ENCODE measurements around the gene ZWILCH. TPM values are rescaled to one million over a fixed set of nuclear protein-coding genes. Genes with fewer than 3 reads are reported as not detected.
A peak's percentile ranks its signal among the peaks of the same experiment; 100 is the strongest.

ZWILCH gene
- total and polyA plus RNA-seq, 2 of the 4 experiments (the other 2 are of a cell fraction): 10.5 to 22.2 TPM

DNA sequence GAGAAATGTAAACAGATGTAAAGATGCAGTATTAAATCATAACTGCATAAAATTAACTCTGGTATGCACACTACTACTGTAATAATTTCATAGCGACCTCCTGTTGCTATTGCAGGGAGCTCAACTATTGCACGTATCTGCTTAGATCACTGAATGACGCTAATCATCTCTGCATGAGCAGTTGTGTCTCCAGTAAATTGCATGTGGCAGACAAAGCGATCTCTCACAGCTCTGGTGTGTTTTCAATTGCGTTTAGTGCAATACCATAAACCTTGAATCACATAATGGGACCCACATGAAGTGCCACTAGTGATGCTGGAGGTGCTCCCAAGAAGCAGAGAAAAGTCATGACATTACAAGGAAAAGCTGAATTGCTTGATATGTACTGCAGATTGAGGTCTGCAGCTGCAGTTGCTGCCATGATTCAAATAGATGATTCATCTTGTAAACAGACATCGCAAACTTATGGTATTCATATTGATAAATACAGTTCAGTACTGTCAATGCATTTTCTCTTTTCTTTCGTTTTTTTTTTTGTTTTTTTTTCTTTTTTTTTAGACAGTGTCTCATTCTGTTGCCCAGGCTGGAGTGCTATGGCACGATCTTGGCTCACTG is 90.9 kb downstream of the ZWILCH start:
- 53% methylated on average over 2 of the region's 8 CpGs; no CpG with 5 or more reads in 1 of the 2 experiments for WGBS, 2 experiments (ENCODE audit: extremely low coverage in 2 of 2, insufficient read length in 1 of 2)

More for the DNA sequence above, 90.9 kb downstream of the ZWILCH start:
- Histone ChIP-seq H3K18ac (ENCODE audit: low read depth, low read length) (no peak overlapping the region), H3K4me3 (ENCODE audit: insufficient read depth, low read depth, low read length) (no peak overlapping the region), H3K9me3 (ENCODE audit: control insufficient read depth, insufficient read depth, low read length) (no peaks in the 10 kb centered on the region), H2BK20ac (ENCODE audit: low read depth, low read length) (no peak overlapping the region), H3K56ac (ENCODE audit: extremely low read depth, insufficient read depth, low read length) (no peak overlapping the region), H4K8ac (ENCODE audit: low read depth in 2 of 2, low read length in 2 of 2) (no peak overlapping the region), H3K4ac (ENCODE audit: low read depth, low read length) (no peak overlapping the region), H3K9me1 (ENCODE audit: insufficient read depth, low read length) (0 out of 2 replicates have a peak, but pooled peaks cover 3% of the 10 kb centered on the region), H3K27ac (ENCODE audit: insufficient read depth, low read length) (no peak overlapping the region), H3K36me3 (ENCODE audit: control insufficient read depth, insufficient read depth, low read length) (no peaks in the 10 kb centered on the region), H2AFZ (replicated peaks; ENCODE audit: low read length, poor library complexity) (no peak overlapping the region), H3K79me1 (ENCODE audit: low read depth in 1 of 2, low read length in 2 of 2) (no peaks in the 10 kb centered on the region), H2BK15ac (ENCODE audit: low read depth, low read length) (no peak overlapping the region), H4K5ac (ENCODE audit: low read depth, low read length) (no peak overlapping the region), H3K23ac (ENCODE audit: low read depth, low read length) (no peak overlapping the region), H2BK120ac (ENCODE audit: low read depth, low read length) (no peak overlapping the region), H3K9ac (ENCODE audit: low read depth, low read length) (no peak overlapping the region), H2AK5ac (ENCODE audit: low read depth, low read length) (no peak overlapping the region), H4K20me1 (ENCODE audit: insufficient read depth, low read length) (no peaks in the 10 kb centered on the region), H3K4me2 (ENCODE audit: low read depth, low read length) (no peak overlapping the region), H2BK5ac (ENCODE audit: low read depth, low read length, poor library complexity, severe bottlenecking) (no peak overlapping the region), H2AK9ac (replicated peaks; ENCODE audit: low read depth, low read length, poor library complexity) (no peak overlapping the region), H4K91ac (ENCODE audit: insufficient read depth, low read depth, low read length) (no peak overlapping the region), H3K27me3 (ENCODE audit: control insufficient read depth, insufficient read depth, low read length) (peaks cover 22% of the 10 kb centered on the region), H3K14ac (replicated peaks; ENCODE audit: low read depth, low read length) (no peak overlapping the region), H3K4me1 (ENCODE audit: control insufficient read depth, insufficient read depth, low read length) (no peaks in the 10 kb centered on the region)
- ATAC-seq (ENCODE audit: low read depth) (no peak; the same call in 1 of the 2 replicates), DNase-seq (peak; percentile 54)
- dilution Hi-C loops (cut with HindIII; ENCODE audit: low sequenced_read_pairs, unreplicated experiment): no loop called here
- intact Hi-C loops (cut with micrococcal nuclease): no loop called here
- no TSS peak for BruUV-seq (replicated peaks)
- in situ Hi-C loops (cut with MboI; ENCODE audit: low sequenced_read_pairs): no loop called here
- CTCF ChIA-PET: interaction anchor here (0.6 kb wide), 1 partner anchor 44 kb away, joined by 4 read pairs; no protein-coding TSS in a partner anchor
- TF ChIP-seq MXI1 (IDR thresholded peaks at IDR 0.05; ENCODE audit: borderline replicate concordance, low read depth, low read length) (no peak), USF2 (IDR thresholded peaks at IDR 0.05; ENCODE audit: low read depth, low read length) (no peak), RAD21 (IDR thresholded peaks at IDR 0.05; ENCODE audit: low read length) (no peak), SMC3 (IDR thresholded peaks at IDR 0.05; ENCODE audit: low read depth, low read length) (no peak), CTCF (conservative IDR thresholded peaks at IDR 0.05; ENCODE audit: low read depth, low read length) (no peak), CHD1 (IDR thresholded peaks at IDR 0.05; ENCODE audit: low read depth, low read length) (no peak), RCOR1 (IDR thresholded peaks at IDR 0.05; ENCODE audit: insufficient replicate concordance, low read length) (no peak), POLR2A (IDR thresholded peaks at IDR 0.05; ENCODE audit: low read depth, low read length) (no peak), MAZ (IDR thresholded peaks at IDR 0.05; ENCODE audit: borderline replicate concordance, low read depth, low read length) (no peak), RFX5 (IDR thresholded peaks at IDR 0.05; ENCODE audit: low read depth, low read length) (no peak), BHLHE40 (IDR thresholded peaks at IDR 0.05; ENCODE audit: low read depth, low read length) (no peak), NFE2L2 (IDR thresholded peaks at IDR 0.05; ENCODE audit: low read depth, low read length) (no peak), FOS (IDR thresholded peaks at IDR 0.05; ENCODE audit: low read depth, low read length) (no peak; the same call in 1 of the 2 replicates), CEBPB (IDR thresholded peaks at IDR 0.05; ENCODE audit: low read depth, low read length) (no peak)
- TF ChIP-seq, protein P1, sequence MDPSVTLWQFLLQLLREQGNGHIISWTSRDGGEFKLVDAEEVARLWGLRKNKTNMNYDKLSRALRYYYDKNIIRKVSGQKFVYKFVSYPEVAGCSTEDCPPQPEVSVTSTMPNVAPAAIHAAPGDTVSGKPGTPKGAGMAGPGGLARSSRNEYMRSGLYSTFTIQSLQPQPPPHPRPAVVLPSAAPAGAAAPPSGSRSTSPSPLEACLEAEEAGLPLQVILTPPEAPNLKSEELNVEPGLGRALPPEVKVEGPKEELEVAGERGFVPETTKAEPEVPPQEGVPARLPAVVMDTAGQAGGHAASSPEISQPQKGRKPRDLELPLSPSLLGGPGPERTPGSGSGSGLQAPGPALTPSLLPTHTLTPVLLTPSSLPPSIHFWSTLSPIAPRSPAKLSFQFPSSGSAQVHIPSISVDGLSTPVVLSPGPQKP (IDR thresholded peaks at IDR 0.05; ENCODE audit: borderline replicate concordance, low read depth, low read length): no peak
- POLR2A ChIA-PET (ENCODE audit: unreplicated experiment): no interaction called here
